ENCODE measurements around the gene PHF21B.

PHF21B gene

GRCh38 chr22:44932493-44932892 lies 77.3 kb downstream of the PHF21B start:
- no peak overlapping the region for H3K27ac ChIP-seq
- DNase-seq (ENCODE audit: low spot score) = no peak
- TF ChIP-seq CTCF (conservative IDR thresholded peaks at IDR 0.05; ENCODE audit: low read depth) = no peak
- POLR2A ChIA-PET (ENCODE audit: low non-redundant PET) = no interaction called here
- CTCF ChIA-PET = no interaction called here

DNA sequence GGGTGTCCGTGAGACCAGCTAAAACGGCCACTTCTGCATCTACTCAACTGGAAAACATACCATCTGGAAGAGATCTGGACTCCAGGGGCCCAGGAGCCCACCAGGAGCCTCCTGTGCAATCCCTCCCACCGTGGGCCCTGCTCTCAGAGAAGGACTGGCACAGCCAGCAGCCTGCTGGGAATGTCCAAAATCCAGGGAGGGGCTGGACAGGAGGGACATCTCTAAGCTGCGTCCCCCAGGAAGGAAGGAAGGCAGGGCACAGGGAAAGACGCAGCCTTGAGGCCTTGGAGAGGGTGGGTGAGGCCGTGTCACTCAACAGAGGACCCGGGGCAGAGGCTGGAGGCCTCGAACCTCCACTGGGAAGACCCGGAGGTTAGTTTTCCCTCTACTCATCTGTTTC lies 78.0 kb downstream of the PHF21B start:
- POLR2A ChIA-PET (ENCODE audit: low non-redundant PET) = no interaction called here
- TF ChIP-seq CTCF (conservative IDR thresholded peaks at IDR 0.05; ENCODE audit: low read depth) = no peak
- no peak overlapping the region for H3K27ac ChIP-seq
- CTCF ChIA-PET = no interaction called here
- no peak for DNase-seq (ENCODE audit: low spot score)

DNA sequence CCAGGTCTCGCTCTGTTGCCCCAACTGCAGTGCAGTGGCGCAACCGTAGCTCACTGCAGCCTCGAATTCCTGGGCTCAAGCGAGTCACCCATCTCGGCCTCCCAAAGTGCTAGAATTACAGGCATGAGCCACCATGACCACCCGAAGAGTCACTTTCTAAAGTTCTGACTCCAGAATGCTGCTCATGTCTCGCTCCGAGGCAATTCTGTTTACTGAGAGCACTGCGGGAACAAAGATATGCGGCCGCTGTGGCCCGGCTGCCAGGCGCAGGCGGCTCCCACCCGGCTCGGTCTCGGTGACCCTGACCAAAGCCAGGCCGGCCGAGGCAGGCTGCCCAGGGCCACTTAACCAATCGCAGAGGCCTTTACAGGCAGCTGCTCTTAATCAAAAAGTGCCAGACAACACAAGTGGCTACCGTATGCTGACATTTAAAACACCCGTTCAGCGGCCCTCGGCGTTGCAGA lies 78.7 kb downstream of the PHF21B start:
- ChIA-PET CTCF (interaction anchor here (0.8 kb wide), 1 partner anchor 109 kb away, joined by 5 read pairs; no protein-coding TSS in a partner anchor), POLR2A (ENCODE audit: low non-redundant PET) (no interaction called here)
- no peak for TF ChIP-seq CTCF (conservative IDR thresholded peaks at IDR 0.05; ENCODE audit: low read depth)
- no peak for DNase-seq (ENCODE audit: low spot score)
- H3K27ac ChIP-seq = no peak overlapping the region

DNA sequence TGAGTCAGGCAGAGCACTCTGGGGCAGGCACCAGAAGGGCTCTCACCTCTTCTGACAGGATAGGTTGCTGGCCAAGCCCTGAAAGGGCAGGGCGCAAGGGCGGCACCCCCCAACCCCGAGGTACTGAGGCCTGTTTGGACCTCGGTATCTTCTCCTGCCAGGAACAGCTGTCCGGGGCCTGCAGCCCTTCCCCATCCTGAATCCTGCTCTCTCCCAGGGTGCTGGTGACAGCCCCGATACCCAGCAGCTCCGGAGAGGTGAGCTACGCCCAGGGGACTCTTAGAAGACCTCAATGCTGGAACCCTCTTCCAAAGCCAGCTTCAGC lies 79.1 kb downstream of the PHF21B start:
- DNase-seq (ENCODE audit: low spot score) = no peak
- no peak for TF ChIP-seq CTCF (conservative IDR thresholded peaks at IDR 0.05; ENCODE audit: low read depth)
- CTCF ChIA-PET = interaction anchor here (0.8 kb wide), 1 partner anchor 108 kb away, joined by 5 read pairs; no protein-coding TSS in a partner anchor
- H3K27ac ChIP-seq = no peak overlapping the region
- POLR2A ChIA-PET (ENCODE audit: low non-redundant PET) = no interaction called here

GRCh38 chr22:44930016-44930710 lies 79.6 kb downstream of the PHF21B start:
- CTCF ChIA-PET = interaction anchor here (0.8 kb wide), 1 partner anchor 108 kb away, joined by 5 read pairs; no protein-coding TSS in a partner anchor
- POLR2A ChIA-PET (ENCODE audit: low non-redundant PET) = no interaction called here
- no peak for TF ChIP-seq CTCF (conservative IDR thresholded peaks at IDR 0.05; ENCODE audit: low read depth)
- H3K27ac ChIP-seq = no peak overlapping the region
- DNase-seq (ENCODE audit: low spot score) = no peak

- TF ChIP-seq CTCF (conservative IDR thresholded peaks at IDR 0.05; ENCODE audit: low read depth) = no peak
- DNase-seq (ENCODE audit: low spot score) = no peak
- CTCF ChIA-PET = interaction anchor here (0.7 kb wide), 1 partner anchor 227 kb away, joined by 3 read pairs; the partner anchor contains the start of gene PRR5
Measured at GRCh38 chr22:44929359-44930015, 80.3 kb downstream of the PHF21B start.

More at GRCh38 chr22:44929359-44930015, 80.3 kb downstream of the PHF21B start:
- POLR2A ChIA-PET (ENCODE audit: low non-redundant PET) = no interaction called here
- no peak overlapping the region for H3K27ac ChIP-seq
